HG02642 (cell line): ENCODE data around the gene FAH.
A peak's percentile ranks its signal among the peaks of the same experiment; 100 is the strongest.
"Not testable (repeated sequence)": the region's sequence is repeated elsewhere in the genome, so short reads cannot be mapped to it uniquely, and the experiment has no call there.

ENCODE experiments used
- ATAC-seq: cut with Tn5 transposase; IDR thresholded peaks from one replicate; pipeline ENCODE4 v1.9.1; 2021; ENCODE audit warnings: mild to moderate bottlenecking; ENCODE audit not compliant: unreplicated experiment, poor library complexity

FAH gene

DNA sequence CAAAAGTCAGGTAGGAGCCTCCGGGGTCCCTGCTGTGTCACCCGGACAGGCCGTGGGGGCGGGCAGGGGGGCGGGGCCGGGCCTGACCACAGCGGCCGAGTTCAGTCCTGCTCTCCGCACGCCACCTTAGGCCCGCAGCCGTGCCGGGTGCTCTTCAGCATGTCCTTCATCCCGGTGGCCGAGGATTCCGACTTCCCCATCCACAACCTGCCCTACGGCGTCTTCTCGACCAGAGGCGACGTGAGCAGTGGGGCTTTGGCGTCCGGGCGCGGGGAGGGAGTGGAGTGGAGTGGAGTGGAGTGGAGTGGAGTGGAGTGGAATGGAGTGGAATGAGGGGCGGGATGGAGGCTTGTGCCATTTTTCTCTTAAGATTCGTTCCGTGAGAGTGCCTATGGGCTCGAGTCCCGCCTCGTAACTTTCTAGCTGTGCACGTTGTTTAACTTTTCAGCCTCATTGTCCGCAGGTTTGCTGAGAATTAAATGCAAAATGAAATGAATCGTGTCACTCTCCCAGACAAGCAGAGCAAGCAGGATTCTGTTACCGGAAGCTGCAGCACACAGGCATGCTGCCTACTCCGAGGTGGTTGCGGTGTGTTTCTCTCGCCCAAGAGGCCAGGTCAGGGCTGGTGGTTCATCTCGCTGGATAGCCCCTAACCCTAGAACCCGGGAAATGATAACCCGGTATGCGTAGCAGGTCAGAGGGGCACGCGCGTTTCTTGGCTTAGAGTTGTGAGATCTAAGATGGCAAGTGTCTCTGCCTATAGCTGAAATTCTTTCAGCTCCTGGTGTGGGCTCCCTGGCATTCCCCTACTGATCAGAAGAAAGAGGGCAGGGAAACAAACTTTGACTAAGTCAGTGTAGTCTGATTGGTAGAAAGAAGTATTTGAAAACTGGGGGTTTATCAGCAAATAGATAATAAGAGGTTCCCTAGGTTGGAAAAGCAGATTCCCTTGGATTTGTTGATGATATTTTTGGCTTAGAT is at the start of gene FAH:
TSS of gene FAH (plus strand) at position 104 of the 981 bp plus-strand sequence. CDS start at position 160, 56 bp downstream.
- peak; percentile 57 for ATAC-seq

DNA sequence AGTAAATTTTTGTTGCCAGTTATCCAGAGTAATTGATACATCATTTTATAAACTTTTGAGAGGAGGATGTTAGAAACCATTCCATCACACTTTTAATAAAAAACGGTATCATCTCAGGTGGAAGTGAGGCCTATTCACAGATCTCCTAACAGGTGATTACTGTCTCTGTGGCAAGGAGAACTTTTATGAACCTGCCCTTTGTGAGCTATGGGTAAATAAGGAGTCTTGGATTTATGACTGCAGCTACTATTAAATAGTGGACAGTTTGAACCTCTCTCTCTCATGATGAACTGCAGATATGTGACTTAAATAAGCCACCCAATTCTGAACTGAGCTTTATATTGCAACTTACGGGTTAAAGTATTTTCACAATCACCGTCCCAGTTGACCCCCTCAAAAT is 47.6 kb upstream of the FAH start:
- no peak for ATAC-seq

DNA sequence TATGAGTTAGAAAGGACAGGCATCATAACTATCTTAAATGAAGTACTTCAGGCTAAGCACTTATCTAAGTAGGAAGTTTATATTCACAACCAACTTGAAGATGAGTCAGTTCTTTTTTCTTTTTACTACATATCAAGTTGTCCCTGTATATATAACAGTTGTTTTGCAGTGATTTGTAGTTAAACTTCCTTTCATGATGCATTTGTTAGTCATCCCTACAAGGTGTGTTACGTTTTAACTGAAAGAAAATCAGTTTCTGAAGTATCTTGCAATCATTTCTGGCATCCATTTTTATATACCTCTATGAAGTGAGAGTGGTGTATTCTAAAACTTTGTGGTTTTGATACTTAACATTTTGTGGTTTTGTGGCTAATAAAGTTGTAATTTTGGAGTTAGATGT is 47.2 kb upstream of the FAH start:
- no peak for ATAC-seq

DNA sequence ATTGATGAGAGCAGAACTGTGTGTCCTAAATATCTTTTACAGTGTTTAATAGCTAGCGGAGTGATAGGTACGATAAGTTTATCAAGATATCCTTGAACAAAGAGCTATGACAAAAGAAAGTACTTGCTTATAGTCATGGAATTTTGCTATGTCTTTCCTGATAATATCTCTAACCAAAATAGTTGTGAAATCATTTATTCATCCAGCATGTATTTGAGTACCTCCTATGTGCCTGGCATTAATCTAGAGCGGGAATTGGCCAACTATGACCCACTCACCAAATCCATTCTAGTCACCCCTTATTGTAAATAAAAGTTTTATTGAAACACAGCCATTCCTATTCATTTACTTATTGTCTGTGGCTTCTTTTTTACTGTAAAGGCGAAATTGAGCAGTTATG is 46.7 kb upstream of the FAH start:
- ATAC-seq = no peak

DNA sequence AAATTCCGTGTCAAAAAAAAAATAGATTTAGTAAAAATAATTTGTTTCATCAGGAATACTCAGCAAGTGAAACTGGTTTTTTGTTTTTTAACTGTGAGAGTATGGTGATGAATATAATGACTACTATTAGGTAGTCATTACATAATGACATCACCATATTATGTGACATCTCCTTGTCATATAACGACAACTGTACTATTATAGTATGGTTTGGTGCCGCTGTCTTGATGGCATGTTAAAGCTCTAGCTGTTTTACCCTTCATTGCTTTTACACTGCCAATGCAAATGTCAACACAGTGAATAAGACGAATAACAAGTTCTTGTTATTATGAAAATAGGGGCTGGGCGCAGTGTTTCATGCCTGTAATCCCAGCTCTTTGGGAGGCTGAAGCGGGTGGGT is 45.6 kb upstream of the FAH start:
- no peak for ATAC-seq

DNA sequence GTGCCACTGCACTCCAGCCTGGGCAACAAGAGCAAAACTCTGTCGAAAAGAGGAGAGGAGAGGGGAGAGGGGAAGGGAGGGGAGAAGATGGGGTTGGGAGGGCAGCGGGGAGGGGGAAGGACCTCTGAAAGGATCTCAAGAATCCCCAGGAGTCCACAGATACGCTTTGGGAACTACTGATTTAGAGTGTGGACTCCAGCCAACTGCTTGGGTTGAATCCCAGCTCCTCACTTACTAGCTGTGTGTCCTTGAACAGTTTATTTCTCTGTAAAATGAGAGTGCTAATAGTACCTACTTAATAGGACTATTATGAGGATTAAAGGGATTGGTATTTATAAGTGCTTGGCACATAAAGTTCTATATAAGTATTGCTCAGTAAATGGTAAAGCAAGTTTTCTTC is 45.0 kb upstream of the FAH start:
- no peak for ATAC-seq

DNA sequence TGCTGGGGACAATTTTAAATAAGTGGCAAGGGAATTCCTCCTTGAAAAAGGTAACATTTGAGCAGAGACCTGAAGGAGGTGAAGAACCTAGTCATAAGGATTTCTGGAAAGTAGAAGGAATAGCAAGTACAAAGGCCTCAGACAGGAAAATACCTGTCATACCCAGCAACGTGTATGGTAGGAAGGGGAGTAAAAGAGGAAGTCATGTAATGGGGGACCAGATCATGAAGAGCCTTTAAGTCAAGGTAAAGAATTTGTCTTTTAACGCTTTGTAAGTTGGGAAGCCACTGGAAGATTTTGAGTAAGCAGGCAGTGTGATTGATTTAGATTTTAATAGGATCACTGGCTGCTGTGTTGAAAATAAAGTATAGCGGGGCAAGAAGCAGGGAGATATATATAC is 43.4 kb upstream of the FAH start:
- ATAC-seq = no peak

DNA sequence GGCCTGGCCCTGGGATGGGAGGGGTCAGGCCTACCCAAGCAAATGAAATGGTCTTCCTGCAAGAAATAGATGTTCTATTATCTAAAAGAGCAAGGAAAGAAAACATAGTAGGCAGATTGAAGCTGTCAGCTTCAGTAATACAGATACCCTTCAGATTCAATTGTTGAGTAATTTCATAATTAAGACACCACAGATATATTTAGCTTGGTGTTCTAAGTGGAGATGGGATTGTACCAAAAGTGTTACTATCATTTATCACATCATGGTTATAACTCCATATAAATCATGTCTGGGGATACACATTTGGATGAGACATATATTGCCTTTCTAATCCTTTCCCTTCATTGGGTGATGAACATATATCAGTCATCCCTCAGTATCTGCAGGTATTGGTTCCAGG is 41.9 kb upstream of the FAH start:
- no peak for ATAC-seq

DNA sequence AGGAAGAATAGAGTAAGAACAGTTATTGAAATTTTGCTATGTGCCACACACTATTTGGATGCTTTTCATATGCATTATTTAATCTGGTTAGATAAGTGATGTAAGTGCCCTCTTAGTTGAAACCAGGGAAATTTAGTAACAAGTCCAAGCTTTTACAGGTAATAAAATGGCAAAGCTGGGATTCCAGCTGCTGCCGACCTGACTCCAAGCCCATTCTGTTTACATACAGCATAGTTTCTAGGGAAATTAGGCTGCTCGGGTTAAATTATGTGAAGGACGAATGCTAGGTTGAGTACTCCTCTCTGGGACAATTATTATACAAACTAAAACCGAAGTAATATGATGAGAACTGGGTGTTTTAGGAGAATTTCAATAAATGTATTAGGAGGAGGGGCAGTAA is 38.7 kb upstream of the FAH start:
- no peak for ATAC-seq

DNA sequence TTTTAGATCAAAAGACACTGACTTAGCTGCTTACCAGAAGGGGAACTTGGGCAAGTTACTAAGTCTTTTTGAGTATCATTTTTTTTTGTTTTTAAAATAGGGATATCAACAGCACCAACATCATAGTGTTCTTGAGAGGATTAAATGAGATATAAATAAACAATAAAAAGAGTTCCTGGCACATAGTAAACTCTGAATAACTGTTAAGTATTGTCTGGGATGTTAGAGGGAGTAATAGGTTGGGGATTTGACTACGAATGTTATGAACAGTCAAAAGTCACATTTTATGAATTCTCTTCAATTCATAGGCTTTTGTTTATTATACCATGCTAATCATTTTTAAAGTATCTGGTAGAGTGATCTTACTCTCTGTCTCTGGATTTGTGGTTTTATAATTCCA is 37.8 kb upstream of the FAH start:
- ATAC-seq = no peak

DNA sequence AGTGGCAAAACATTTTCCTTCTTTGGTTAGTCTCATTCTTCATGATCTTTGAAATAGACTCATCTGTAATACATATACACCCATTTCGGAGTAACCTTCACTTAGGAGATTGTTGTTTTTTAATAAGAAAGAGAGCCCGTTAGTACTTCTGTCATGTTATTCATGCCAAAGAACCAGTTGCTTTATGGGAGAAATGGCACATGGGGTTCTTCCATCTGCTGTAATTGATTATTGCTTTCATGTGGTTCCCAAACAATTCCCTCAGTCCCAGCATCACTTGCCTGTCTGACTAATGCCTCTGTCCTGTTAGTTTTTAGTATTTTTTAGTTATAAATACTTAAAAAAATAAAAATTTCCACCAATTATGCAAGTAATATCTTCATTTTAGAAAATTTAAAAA is 33.8 kb upstream of the FAH start:
- no peak for ATAC-seq

DNA sequence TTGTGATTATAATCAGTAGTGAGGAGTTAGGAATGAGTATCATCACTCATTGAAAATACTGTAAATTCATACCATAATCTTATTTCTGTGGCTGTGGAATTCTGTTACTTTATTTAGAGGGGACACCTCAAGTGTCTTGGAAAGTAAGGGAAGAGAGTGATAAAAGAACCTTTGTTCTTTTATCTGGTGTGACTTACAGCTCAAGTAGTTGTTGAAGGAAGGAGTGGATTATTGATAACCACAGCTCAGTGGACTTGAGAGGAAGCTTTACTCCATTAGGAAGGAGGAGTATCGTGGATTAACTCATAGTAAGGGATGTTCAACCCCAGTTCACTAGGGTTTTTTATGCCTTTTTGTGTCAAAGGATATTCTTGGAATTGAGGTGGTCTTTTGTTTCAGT is 32.2 kb upstream of the FAH start:
- no peak for ATAC-seq

DNA sequence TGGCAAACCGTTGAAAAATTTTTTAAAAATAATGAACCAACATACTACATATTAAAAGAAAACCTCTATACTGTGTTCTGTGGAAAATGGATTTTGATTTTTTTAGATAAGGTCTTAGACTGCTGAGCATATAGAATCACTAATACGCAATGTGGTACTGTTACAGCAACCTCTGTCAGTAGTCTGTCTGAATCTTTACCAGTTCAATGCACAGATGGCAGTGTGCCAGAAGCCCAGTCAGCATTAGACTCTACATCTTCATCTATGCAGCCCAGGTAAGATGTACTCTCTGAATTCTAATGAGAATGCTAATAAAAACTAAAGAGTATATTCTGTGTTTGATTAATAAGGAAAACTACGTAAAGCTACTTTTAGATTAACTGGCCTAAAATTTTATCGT is 31.3 kb upstream of the FAH start:
- ATAC-seq = no peak

DNA sequence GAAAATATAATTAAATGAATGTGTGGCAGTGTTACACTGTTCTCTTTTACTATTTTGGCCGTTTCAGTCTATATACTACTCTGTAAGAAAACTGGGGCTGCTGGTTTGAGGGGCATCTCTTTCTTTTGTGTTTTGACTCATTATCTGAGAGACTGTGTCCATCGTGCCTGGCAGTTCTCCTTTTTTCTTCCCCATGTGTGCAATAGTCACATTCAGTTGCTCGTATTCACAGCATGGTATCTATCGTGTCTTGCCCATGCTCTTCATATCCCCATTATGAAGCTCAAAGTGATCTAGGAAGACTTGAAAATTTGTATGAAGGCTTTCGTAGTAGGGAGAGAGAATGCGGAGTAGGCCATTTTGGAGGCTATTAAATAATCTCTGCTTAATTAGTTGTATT is 29.8 kb upstream of the FAH start:
- ATAC-seq = no peak

DNA sequence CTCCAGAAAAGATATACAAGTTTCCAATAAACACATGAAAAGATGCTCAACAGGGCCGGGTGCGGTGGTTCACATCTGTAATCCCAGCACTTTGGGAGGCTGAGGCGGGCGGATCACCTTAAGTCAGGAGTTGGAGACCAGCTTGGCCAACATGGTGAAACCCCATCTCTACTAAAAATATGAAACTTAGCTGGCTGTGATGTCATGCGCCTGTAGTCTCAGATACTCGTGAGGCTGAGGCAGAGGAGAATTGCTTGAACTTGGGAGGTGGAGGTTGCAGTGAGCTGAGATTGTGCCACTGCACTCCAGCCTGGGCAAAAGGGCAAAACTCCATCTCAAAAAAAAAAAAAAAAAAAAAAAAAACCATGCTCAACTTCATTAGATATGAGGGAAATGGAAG is 25.5 kb upstream of the FAH start:
- ATAC-seq = not testable (repeated sequence)

DNA sequence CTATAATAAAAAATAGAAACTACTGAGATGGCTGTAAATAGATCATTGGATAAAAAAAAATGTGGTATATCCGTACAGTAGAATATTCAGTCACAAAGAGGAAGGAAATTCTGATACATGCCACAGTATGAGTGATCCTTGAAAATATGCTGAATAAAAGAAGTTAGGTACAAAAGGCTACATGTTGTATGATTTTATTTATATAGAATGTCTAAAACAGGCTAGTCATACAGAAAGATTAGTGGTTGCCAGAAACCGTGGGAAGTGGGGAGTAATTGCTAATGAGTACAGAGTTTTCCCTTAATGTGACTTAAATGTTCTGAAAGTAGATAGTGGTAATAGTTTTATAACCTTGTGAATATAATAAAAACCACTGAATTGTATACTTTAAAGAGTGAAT is 24.9 kb upstream of the FAH start:
- no peak for ATAC-seq

DNA sequence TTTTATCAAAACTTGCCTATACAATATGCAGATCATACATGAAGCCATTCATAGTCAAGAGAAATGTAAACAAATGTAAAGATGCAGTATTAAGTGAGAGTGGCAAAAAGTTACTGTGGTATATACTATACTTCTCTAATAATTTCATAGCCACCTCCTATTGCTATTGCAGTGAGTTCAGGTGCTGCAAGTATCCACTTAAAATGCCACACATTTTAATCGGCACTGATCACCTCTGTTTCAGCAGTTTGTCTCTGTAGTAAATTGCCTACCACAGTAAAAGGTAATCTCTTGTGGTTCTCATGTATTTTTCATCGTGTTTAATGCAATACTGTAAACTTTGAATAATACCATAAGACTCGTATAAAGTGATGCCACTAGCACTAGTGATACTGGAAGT is 20.4 kb upstream of the FAH start:
- no peak for ATAC-seq

DNA sequence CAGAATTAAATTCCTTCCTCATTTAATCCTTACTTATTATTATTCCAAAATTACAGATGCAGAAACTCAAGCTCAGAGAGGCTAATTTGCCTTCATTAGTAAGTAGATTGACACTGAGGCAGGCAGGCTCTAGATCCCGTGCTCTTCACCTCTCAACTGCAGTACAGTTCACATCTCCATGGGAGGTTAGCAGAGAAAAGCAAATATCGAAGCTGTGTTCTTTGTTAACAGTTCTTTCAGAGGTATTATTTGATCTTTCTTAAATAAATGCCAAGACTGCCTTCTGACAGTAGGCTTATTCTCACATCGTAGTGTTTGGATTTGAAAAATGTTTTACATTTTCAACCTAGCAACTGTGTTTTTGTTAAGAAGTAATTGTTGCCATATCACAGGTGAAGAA is 15.9 kb upstream of the FAH start:
- no peak for ATAC-seq

DNA sequence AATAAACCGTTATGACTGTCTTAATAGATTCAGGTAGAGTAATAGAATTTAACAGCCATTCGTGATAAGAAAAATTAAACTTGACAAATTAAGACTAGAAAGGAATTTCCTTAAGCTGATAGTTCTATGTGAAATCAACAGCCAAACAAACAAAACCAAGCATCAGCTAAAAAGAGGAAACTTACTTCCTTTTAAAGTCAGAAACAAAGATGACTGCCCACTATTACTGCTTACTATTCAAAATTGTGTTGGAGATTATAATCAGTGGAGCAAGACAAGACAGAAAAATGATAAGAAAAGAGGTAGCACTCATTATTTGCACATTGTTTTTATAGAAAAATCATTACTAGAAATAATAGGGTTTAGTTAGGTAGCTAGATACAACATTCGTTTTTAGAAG is 13.8 kb upstream of the FAH start:
- no peak for ATAC-seq

DNA sequence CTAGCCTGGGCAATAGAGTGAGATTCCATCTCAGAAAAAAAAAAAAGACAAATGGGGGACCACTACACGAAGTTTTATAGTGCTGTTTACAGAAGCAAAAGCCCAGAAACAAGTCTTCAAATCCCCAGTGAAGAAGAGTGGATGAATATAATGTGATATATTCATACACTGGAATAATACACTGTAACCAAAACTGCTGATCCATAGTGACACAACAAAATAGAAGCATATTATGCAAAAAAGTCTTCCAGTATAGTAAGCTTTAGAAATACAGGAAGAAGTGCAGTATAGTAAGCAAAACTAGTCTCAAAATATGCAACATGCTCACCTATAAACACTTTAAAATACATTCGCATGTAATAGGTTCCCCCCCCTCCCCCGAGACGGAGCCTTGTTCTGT is 11.9 kb upstream of the FAH start:
- no peak for ATAC-seq

DNA sequence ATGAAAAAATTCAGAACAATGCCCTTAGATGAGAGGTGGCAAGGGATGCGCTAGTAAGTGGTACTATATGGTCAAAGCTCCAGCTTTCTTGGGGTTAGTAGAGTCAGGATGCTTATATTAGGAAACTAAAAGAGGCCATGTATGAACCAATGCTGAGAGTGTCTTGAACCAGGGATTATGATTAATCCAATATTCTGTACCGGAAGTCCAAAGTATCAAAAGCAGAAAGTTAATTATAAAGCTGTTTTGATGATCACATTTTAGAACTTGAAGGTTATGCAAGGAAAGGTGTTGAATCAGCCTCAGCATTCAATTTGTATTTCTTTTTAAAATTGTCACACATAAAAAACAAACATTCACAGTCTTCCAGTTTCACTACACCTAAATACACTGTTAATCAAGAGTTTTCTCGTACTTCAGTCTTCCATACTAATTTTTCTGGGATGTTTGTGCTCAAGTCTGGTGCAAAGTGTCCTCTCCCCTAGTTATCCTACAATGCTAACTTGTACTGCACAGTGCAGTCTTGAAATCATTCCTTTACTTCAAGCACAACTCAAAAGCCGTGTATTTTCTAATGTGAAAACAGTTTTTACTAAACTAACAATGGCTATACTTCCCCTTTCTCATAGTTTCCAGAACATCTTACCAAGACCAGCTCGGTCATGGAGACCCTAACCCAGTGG is 10.7 kb upstream of the FAH start:
- ATAC-seq = no peak

DNA sequence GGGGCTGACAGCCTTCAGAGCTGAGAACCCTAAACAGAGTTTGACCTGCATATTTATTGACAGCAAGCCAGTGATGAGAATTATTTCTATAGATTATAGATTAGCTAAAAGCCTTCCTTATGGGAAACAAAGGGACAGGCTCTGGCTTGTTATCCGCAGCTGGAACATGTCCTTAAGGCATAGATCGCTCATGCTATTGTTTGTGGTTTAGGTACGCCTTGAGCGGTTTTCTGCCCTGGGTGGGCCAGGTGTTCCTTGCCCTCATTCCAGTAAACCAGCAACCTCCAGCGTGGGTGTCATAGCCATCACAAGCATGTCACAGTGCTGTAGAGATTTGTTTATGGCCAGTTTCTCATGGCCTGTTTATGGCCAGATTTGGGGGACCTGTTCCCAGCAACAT is 10.2 kb upstream of the FAH start:
- ATAC-seq = no peak
